HG02798 (cell line): ENCODE data around the gene FAM20C.

Experiments used
- ATAC-seq: cut with Tn5 transposase; IDR thresholded peaks from one replicate; pipeline ENCODE4 v1.9.1; 2021; ENCODE audit warnings: mild to moderate bottlenecking; ENCODE audit not compliant: unreplicated experiment, poor library complexity

Gene FAM20C

GRCh38 chr7:189719-190118, 2.7 kb upstream of the FAM20C start:
- ATAC-seq, result no peak

DNA sequence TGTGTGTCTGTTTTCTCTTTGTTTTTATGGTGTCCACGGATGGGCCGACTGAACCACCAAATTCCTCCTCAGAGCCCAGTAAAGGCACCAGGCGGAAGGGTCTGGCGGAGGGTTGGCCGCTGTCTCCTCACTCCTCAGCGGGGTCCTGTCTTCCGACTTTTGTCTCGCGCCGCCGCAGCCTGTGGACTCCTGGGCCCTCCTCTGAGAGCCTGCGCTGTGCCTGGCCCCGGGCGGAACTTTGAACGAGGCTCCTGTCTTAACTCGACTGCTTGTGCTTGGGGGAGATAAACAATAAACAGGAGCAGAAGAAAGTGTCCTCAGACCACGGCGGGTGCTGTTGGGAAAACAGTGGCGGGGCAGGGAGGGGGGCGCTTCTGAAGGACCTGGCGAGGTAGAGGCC, 2.2 kb upstream of the FAM20C start:
- no peak for ATAC-seq

- no peak for ATAC-seq
These were observed 1.0 kb upstream of the FAM20C start for GRCh38 chr7:191105-191980.

GRCh38 chr7:192701-193480, 520 bp downstream of the FAM20C start:
- ATAC-seq, result no peak

- no peak for ATAC-seq
These were observed 1.3 kb downstream of the FAM20C start for GRCh38 chr7:193481-194251.

DNA sequence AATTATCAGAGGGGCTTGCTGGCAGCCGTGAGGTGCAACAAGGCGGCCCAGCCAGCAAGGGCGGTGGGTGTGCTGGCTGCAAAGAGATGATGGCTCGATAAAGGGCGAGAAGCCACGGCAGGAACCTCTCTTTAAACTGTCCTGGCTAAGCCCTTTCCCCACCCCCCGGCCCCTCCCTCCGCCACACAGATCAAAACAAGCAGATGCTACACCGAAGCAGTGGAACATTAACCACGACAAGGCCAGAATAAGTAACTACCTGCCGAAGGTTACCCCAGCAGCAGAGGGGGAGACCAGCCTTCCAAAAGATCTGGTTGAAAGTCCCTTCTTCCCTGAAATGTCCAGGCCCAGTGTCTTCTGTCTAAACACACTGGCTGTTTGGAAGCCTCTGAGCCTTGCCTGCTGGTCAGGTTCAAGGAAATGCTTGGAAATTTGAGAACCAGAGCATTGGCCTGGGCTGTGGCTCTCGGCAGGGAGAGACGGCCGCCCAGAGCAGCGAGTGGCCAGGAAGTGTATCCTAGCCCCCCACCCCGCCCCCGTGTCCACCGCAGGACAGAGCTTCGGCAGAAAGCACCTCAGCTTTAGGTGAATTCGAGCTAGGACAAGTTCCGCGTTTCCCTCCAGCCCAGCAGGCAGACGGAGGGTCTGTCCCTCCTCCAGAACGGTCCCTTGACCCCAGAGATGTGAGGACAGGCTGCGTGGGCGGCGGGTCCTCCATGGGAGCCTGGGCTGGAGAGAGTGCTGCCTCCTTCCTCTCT, 2.1 kb downstream of the FAM20C start:
- no peak for ATAC-seq

- ATAC-seq, result no peak
These were observed 2.8 kb downstream of the FAM20C start for GRCh38 chr7:195010-195829.

GRCh38 chr7:195830-196128, 3.4 kb downstream of the FAM20C start:
- ATAC-seq, result no peak

DNA sequence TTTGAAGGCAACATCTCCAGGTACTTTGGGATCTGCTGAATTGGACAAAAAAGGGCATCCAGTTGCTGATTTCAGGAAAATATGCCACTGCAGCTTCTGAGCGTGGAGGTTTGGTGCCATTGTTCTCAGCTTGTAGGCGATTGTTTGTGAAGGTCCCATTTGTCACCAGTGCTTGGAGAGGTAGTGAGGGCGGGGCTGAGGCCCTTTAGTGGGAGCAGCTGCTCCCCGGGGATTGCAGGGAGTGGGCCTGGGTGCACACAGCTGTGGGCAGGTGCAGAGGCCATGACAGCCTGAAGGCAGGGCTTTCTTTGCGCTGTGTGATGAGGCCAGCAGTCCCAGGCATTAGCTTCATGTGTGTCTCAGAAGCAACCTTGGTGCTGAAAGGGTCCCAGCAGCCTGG, 3.9 kb downstream of the FAM20C start:
- ATAC-seq, result no peak

DNA sequence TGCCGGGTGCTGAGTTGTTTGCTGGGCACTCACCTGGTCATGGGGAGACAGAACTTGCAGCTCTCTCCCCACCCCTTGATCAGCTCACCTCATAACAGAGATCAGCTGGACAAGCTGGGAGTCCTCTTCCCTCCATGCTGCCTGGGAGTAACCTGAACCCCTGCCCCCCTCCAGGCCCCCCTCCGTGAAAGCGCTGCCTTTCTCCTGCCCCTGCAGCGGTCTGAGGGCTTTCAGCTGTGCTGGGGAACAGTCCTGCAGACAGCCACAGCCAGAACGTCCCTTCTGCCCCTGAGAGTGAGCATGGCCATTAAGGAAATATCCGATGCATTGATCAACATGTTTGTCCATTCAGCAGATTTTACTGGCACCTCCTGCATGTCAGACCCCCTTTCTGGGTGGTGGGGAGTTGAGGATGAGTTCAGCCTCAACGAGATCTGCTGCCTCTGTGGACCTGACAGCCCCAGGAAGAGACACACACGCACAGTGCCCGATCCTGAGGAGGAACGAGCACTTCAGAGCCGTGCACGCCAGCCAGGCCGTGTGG, 4.5 kb downstream of the FAM20C start:
- ATAC-seq, result no peak

- ATAC-seq, result no peak
These were observed 5.3 kb downstream of the FAM20C start for GRCh38 chr7:197413-198335.

- no peak for ATAC-seq
These were observed 7.3 kb downstream of the FAM20C start for GRCh38 chr7:199483-200249.

DNA sequence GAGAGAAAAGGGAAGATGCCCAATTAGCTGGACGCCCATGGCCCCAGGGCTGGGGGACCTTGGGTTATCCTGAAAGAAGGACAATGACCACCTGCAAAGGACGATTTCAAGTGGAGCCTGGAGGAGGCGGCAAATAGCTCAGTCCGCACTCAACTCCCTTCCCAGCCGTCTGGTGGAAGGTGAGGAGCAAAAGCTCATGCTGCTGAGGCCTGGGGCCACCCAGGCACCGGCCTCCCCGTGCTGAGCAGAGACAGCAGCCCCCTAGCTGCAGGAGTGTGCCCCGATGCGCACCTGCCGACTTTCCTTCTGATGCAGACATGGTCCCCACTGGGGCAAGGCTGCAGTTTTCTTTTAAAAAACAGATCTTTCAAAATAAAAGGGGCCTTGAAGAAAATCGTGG, 7.9 kb downstream of the FAM20C start:
- no peak for ATAC-seq

GRCh38 chr7:200704-201103, 8.3 kb downstream of the FAM20C start:
- ATAC-seq, result no peak

DNA sequence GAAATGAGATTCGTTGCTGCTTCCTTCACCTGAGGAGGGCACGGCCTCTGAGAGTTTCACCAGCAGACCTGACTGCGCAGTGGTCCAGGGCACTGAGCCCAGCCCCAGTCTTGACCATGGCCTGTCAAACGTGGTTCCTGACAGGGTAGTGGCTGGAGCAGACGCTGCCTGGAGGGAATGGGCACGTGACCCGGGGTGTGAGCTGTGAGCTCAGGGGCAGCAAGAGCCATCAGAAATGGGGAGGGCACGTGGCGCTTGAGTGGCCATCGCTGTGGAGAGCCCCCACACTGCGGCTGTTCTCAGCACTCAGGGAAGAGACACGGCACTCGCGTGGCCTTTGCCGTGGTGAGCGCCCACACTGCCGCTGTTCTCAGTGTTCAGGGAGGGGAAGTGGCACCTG, 12.0 kb downstream of the FAM20C start:
- ATAC-seq, result no peak

- ATAC-seq, result no peak
These were observed 13.0 kb downstream of the FAM20C start for GRCh38 chr7:205115-206010.
